ENCODE results near the gene MUC12.
"Not testable (repeated sequence)": the region's sequence is repeated elsewhere in the genome, so short reads cannot be mapped to it uniquely, and the experiment has no call there.

MUC12 gene

GRCh38 chr7:100983451-100984187 is 14.3 kb downstream of the MUC12 start:
- in situ Hi-C loops (cut with HindIII; ENCODE audit: low pct_ligation_motif_present, low pct_unique_long_range_greater_than_20kb, low sequenced_read_pairs) = no loop called here
- peak; percentile 88 for DNase-seq

DNA sequence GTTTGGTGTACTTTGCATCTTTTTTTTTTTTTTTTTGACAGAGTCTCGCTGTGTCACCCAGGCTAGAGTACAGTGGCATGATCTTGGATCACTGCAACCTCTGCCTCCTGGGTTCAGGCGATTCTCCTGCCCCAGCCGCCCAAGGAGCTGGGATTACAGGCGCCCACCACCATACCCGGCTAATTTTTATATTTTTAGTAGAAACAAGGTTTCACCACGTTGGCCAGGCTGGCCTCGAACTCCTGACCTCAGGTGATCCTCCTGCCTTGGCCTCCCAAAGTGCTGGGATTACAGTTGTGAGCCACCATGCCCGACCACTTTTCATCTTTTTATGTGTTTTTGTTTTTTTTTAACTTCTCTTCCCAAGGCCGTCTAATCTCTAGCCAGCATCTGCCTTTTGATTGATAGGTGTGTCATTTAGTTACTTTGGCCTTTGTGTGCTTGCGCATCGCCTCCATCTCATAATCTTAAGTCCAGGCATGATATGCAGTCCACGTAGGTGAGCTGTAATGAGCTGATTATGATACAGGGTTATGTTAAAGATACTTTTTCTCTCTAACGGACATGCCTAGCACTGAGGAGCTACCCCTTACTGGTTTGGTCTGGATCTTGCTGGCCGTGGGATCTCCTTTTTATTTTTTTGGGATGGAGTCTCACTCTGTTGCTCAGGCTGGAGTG is 15.0 kb downstream of the MUC12 start:
- DNase-seq; in situ Hi-C loops (cut with HindIII; ENCODE audit: low pct_ligation_motif_present, low pct_unique_long_range_greater_than_20kb, low sequenced_read_pairs): not testable (repeated sequence)

DNA sequence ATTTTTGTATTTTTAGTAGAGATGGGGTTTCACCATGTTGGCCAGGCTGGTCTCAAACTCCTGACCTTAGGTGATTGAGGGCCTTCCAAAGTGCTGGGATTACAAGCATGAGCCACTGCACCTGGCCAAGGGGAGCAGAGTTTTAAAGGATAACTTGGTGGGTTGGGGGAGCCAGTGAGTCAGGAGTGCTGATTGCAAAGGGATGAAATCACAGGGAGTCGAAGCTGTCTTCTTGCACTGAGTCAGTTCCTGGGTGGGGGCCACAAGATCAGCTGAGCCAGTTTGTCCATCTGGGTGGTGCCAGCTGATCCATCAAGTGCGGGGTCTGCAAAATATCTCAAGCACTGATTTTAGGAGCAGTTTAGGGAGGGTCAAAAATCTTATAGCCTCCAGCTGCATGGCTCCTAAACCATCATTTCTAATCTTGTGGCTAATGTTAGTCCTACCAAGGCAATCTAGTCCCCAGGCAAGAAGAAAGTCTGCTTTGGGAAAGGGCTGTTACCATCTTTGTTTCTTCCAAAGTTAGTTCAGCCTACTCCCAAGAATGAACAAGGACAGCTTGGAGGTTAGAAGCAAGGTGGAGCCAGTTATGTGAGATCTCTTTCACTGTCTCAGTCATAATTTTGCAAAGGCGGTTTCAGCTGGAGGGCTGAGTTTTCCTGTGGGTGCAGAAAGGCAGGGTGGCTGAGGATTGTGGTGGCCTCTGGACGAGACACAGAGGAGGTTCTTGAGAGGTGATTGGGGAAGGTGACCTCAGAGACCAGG is 15.8 kb downstream of the MUC12 start:
- in situ Hi-C loops (cut with HindIII; ENCODE audit: low pct_ligation_motif_present, low pct_unique_long_range_greater_than_20kb, low sequenced_read_pairs) = not testable (repeated sequence)

DNA sequence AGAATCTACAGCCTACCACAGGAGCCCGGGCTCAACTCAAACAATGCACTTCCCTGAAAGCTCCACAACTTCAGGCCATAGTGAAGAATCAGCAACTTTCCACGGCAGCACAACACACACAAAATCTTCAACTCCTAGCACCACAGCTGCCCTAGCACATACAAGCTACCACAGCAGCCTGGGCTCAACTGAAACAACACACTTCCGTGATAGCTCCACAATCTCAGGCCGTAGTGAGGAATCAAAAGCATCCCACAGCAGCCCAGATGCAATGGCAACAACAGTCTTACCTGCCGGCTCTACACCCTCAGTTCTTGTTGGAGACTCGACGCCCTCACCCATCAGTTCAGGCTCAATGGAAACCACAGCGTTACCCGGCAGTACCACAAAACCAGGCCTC is 22.3 kb downstream of the MUC12 start:
- no peak for DNase-seq
- in situ Hi-C loops (cut with HindIII; ENCODE audit: low pct_ligation_motif_present, low pct_unique_long_range_greater_than_20kb, low sequenced_read_pairs) = no loop called here

More for the DNA sequence above, 15.8 kb downstream of the MUC12 start:
- DNase-seq = peak; percentile 54

DNA sequence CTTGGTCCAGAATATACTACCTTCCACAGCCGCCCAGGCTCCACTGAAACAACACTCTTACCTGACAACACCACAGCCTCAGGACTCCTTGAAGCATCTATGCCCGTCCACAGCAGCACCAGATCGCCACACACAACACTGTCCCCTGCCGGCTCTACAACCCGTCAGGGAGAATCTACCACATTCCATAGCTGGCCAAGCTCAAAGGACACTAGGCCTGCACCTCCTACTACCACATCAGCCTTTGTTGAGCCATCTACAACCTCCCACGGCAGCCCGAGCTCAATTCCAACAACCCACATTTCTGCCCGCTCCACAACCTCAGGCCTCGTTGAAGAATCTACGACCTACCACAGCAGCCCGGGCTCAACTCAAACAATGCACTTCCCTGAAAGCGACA is 22.9 kb downstream of the MUC12 start:
- DNase-seq; in situ Hi-C loops (cut with HindIII; ENCODE audit: low pct_ligation_motif_present, low pct_unique_long_range_greater_than_20kb, low sequenced_read_pairs): not testable (repeated sequence)

DNA sequence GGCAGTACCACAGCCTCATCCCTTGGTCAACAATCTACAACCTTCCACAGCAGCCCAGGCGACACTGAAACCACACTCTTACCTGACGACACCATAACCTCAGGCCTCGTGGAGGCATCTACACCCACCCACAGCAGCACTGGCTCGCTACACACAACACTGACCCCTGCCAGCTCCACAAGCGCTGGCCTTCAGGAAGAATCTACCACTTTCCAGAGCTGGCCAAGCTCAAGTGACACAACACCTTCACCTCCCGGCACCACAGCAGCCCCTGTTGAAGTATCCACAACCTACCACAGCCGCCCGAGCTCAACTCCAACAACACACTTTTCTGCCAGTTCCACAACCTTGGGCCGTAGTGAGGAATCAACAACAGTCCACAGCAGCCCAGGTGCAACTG is 25.3 kb downstream of the MUC12 start:
- DNase-seq; in situ Hi-C loops (cut with HindIII; ENCODE audit: low pct_ligation_motif_present, low pct_unique_long_range_greater_than_20kb, low sequenced_read_pairs): not testable (repeated sequence)

DNA sequence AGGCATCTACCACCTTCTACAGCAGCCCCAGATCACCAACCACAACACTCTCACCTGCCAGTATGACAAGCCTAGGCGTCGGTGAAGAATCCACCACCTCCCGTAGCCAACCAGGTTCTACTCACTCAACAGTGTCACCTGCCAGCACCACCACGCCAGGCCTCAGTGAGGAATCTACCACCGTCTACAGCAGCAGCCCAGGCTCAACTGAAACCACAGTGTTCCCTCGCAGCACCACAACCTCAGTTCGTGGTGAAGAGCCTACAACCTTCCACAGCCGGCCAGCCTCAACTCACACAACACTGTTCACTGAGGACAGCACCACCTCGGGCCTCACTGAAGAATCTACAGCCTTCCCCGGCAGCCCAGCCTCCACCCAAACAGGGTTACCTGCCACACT is 29.2 kb downstream of the MUC12 start:
- DNase-seq; in situ Hi-C loops (cut with HindIII; ENCODE audit: low pct_ligation_motif_present, low pct_unique_long_range_greater_than_20kb, low sequenced_read_pairs): not testable (repeated sequence)

DNA sequence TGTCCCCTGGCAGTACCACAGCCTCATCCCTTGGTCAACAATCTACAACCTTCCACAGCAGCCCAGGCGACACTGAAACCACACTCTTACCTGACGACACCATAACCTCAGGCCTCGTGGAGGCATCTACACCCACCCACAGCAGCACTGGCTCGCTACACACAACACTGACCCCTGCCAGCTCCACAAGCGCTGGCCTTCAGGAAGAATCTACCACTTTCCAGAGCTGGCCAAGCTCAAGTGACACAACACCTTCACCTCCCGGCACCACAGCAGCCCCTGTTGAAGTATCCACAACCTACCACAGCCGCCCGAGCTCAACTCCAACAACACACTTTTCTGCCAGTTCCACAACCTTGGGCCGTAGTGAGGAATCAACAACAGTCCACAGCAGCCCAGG is 30.0 kb downstream of the MUC12 start:
- DNase-seq; in situ Hi-C loops (cut with HindIII; ENCODE audit: low pct_ligation_motif_present, low pct_unique_long_range_greater_than_20kb, low sequenced_read_pairs): not testable (repeated sequence)

- in situ Hi-C loops (cut with HindIII; ENCODE audit: low pct_ligation_motif_present, low pct_unique_long_range_greater_than_20kb, low sequenced_read_pairs); DNase-seq: not testable (repeated sequence)
Measured at GRCh38 chr7:101000025-101000424, 30.7 kb downstream of the MUC12 start.

DNA sequence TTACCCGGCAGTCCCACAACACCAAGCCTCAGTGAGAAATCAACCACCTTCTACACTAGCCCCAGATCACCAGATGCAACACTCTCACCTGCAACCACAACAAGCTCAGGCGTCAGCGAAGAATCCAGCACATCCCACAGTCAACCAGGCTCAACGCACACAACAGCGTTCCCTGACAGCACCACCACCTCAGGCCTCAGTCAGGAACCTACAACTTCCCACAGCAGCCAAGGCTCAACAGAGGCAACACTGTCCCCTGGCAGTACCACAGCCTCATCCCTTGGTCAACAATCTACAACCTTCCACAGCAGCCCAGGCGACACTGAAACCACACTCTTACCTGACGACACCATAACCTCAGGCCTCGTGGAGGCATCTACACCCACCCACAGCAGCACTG is 33.0 kb downstream of the MUC12 start:
- in situ Hi-C loops (cut with HindIII; ENCODE audit: low pct_ligation_motif_present, low pct_unique_long_range_greater_than_20kb, low sequenced_read_pairs); DNase-seq: not testable (repeated sequence)

- DNase-seq; in situ Hi-C loops (cut with HindIII; ENCODE audit: low pct_ligation_motif_present, low pct_unique_long_range_greater_than_20kb, low sequenced_read_pairs): not testable (repeated sequence)
Measured at GRCh38 chr7:101007361-101007760, 38.0 kb downstream of the MUC12 start.

DNA sequence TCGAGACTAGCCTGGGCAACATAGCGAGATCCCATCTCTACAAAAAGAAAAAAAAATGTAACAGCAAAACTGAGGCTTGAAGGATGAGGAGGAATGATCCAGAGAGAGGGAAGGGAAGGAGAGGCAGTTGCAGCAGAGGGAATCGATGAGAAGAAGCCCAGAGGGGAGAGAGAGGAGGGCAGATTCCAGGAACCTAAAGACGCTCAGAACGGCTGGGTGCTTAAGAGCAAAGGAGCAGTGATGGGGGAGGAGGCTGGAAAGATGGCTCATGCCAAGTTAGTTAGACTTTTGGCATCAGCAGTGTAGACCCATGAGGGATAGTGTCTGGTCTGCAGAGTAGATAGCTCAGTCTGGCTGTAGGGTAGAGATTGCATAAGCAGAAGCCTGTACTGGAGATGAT is 40.3 kb downstream of the MUC12 start:
- in situ Hi-C loops (cut with HindIII; ENCODE audit: low pct_ligation_motif_present, low pct_unique_long_range_greater_than_20kb, low sequenced_read_pairs) = no loop called here
- no peak for DNase-seq

DNA sequence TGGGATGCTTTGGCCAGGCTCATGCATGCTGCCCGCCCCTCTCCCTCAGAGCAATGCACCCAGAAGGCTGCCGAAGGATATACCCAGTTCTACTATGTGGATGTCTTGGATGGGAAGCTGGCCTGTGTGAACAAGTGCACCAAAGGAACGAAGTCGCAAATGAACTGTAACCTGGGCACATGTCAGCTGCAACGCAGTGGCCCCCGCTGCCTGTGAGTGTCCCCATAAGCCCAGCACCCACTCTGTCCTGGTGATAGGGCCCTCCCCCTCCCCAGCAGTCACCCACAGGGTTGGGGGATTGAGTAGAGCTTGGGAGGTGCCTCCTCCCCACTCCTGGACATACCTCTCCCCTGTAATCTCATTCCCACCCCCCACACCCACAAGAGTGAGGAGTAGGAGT is 43.6 kb downstream of the MUC12 start:
- DNase-seq = no peak
- in situ Hi-C loops (cut with HindIII; ENCODE audit: low pct_ligation_motif_present, low pct_unique_long_range_greater_than_20kb, low sequenced_read_pairs) = no loop called here

GRCh38 chr7:101015626-101016025 is 46.3 kb downstream of the MUC12 start:
- in situ Hi-C loops (cut with HindIII; ENCODE audit: low pct_ligation_motif_present, low pct_unique_long_range_greater_than_20kb, low sequenced_read_pairs) = no loop called here
- no peak for DNase-seq

- DNase-seq = peak; percentile 91
- in situ Hi-C loops (cut with HindIII; ENCODE audit: low pct_ligation_motif_present, low pct_unique_long_range_greater_than_20kb, low sequenced_read_pairs) = no loop called here
Measured at GRCh38 chr7:101017064-101017777, 47.9 kb downstream of the MUC12 start.

GRCh38 chr7:101018271-101019167 is 49.2 kb downstream of the MUC12 start:
- DNase-seq = no peak
- in situ Hi-C loops (cut with HindIII; ENCODE audit: low pct_ligation_motif_present, low pct_unique_long_range_greater_than_20kb, low sequenced_read_pairs) = no loop called here

- in situ Hi-C loops (cut with HindIII; ENCODE audit: low pct_ligation_motif_present, low pct_unique_long_range_greater_than_20kb, low sequenced_read_pairs) = no loop called here
- no peak for DNase-seq
Measured at GRCh38 chr7:101020444-101020843, 51.1 kb downstream of the MUC12 start.

DNA sequence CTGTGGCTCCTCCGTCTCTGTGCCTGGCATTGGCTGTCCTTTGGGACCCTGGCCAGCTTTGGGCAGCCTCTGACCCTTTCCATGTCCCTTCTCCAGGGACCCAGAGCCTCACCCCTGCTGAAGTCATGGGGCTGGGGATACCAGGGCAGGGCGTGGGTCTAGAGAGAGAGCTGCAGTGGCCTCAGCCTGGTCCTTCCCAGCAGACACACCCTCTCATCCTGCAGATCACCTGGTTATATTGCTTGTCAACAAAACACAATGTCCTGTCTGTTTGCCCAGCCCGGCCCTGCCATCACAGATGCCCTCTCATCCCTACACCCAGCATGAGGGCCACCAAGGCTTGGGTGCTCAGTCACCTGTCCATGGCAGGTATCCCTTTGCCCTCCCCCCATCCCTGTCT is 52.3 kb downstream of the MUC12 start:
- no peak for DNase-seq
- in situ Hi-C loops (cut with HindIII; ENCODE audit: low pct_ligation_motif_present, low pct_unique_long_range_greater_than_20kb, low sequenced_read_pairs) = no loop called here

Data from ACHN (cell line).